Ramos (cell line): ENCODE results near the gene RHPN2.
"Not testable (repeated sequence)": the region's sequence is repeated elsewhere in the genome, so short reads cannot be mapped to it uniquely, and the experiment has no call there.

Source experiments
- in situ Hi-C: fragments of 300-500 bp; cut with MboI; formaldehyde crosslinking; loops from one replicate; pipeline ENCODE4 v1.14.3; 2022; ENCODE audit warnings: low sequenced_read_pairs; ENCODE audit not compliant: unreplicated experiment

Gene RHPN2

DNA sequence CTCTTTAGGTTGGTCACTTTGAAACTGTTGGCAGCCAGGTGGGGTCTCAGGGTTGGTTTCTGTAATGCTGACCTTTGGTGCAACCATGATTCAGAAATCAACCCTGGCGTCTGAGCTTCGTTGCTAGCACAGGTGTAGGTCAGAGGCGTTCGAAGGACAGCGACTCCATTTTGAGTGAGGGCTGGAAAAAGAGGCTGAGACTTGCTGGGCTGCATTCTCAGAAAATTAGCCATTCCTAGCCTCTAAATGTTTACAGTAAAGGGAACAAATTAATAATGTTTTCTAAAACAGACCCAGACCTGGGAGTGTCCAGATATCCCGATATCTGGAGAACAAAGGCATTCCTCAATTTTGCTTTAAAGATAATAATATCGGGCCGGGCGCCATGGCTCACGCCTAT is 29.2 kb downstream of the RHPN2 start:
- in situ Hi-C loops: no loop called here

DNA sequence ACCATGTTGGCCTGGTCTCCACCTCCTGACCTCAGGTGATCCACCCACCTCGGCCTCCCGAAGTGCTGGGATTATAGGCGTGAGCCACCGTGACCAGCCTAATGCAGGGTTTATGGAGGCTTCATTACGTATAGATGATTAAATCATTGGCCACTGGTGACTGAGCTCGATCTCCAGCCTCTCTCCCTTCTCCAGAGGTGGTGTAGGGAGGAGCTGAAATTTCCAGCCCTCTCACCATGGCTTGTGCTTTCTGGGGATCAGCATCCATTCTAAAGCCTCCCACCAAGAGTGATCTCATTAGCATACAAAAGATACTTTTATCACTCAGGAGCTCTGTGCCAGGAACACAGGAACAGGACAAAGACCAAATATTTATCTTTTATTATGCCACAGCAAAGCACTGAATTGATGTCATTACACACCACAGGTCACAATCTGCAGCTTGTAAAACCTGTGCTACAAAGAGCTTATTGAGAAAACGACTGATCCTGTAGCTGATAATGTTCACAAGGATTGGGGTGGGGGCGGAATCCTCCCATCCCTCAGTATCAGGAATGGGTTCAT is 32.4 kb downstream of the RHPN2 start:
- in situ Hi-C loops: no loop called here

DNA sequence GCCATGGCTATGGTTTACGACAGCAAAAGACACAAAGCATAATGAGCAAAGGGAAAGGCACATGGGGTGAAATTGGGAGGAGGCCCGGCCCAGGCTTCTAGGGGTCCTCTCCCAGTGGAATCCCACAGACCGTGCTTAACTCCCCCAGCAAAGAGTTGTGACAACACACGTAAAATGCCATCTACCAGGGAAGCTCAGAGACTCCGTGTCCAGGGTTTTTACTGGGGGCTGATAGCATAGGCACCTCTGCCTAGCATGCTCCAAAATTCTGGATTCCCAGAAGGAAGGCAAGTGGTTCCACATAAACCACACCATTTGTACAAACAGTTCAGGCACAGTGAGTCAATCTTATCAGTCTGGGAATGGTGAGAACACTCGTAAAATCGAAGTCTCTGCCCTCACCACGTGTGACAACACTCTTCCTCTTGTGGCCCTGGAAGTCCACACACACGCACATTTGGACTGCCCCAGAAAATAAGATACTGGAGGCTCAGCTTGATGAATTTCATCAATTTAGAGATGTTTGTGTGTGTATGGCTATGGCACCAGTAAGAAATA is 34.9 kb downstream of the RHPN2 start:
- in situ Hi-C loops: no loop called here

DNA sequence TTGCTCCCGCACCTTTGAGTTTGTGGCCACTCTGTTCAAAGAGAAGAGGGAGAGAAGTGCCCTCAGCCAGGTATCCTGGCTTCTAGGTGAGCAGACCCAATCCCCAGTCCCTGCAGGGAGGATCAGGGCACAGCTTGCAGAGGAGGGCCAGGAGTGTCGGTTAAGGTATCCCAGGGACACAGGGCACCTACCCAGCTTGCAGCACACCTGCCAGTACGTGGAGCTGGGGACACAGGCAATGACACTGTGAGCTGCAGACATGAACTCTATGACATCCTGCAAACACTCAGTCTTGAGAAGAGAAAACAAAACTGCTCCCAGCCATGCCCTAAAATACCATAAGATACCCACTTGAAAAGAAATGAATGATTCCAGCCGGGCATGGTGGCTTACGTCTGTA is 38.1 kb downstream of the RHPN2 start:
- in situ Hi-C loops: not testable (repeated sequence)

DNA sequence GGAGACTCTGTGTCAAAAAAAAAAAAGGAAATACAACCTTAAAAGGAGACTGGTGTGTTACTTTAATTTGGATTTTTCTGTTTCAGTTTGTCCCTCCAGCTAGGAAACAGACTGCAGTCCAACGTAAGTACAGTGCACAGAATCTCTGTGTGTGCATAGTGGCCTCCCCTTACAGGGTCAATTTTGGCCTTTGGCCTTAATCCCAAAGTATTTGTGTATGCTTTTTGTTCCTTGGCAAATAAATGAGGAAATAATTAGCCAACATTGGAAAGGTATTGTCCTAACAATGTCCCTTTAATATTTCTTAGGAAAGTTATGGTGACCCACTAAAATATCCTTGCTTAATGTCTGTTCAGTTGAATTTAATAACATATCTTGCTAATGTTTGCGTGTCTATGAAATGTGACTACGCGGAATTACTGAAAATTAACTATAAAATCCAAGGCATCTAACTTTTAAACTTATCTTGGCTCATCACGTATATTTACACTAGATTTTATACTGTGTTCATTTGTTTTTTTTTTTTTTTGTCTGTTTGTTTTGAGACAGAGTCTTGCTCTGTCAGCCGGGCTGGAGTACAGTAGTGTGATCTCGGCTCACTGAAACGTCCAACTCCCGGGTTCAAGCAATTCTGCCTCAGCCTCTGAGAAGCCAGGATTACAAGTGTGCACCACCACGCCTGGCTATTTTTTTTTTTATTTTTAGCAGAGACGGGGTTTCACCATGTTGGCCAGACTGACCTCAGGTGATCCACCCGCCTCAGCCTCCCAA is 39.0 kb downstream of the RHPN2 start:
- in situ Hi-C loops: not testable (repeated sequence)

DNA sequence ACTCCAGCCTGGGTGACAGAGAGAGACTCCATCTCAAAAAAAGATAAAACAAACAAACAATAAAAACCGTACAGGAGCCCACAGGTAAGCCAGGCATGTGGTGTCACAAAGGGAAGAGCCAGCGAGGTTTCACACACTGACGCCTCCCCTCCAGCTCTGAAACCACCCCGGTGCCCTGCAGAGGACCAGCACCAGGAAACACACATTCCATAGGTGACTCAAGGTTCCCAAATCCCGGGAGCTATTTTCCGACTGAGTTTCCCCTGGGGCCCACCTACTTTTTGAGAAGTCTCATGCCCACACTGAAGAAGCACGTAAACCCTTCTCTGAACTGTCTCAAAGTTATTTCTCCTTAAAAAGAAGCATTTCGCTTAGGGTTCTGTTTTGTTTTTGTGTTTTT is 40.3 kb downstream of the RHPN2 start:
- in situ Hi-C loops: no loop called here

DNA sequence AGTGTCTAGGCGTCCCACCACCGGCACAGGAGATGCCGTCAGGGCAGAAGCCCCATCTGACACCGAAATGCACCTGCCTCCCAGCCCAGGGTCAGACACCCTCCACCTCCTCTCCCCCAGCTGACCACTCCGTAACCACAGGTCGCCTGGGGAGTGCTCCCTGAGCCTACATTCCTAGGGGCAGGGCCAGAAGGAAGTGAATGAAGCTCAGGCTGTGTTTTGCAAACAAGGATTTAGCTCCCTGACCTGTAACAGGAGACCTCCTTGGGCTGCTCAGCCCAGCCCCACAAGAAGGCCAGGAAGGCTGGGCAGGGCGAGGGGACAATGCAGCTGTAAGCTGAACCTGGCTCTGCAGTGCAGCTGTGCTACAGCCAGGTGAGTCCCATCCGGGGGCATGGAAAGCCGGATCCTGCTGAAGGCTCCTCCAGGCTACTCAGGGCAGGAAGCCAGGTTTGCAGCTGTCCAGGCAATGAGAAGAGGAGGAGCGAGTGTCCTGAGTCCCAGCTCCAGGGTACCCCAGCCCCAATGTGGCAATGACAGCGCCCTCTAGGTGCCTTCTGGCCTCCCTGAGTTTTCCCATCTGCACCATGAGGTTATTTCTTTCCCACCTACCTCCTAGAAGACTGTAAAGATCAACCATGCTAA is 42.1 kb downstream of the RHPN2 start:
- in situ Hi-C loops: no loop called here

DNA sequence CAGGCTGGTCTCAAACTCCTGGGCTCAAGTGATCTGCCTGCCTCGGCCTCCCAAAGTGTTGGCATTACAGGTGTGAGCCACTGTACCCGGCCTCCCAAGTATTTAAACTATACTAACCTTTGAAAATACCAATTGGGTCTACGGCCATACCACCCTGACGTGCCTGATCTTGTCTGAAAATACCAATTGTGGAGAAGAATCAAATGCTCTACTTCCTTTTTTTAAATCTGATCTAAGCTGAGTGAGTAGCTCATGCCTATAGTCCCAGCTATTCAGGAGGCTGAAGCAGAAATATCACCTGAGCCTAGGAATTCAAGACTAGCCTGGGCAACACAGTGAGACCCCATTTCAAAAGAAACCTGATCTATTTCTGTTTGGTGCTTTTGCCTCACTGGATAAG is 53.8 kb downstream of the RHPN2 start:
- in situ Hi-C loops: not testable (repeated sequence)

DNA sequence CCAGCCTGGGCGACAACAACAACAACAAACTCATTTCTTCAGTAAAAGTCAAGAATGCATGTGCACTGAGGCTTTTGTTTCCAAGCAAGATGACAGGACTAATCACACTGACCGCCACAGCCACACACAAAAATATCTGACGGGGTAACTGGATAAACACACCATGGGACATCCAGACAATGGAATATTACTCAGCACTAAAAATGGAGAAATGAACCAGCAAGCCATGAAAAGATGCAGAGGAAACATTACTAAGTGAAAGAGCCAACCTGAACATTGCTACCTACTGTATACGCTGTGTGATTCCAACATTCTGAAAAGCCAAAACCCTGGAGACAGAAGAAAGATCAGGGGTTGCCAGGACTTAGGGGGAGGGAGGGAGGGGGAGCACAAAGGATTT is 56.0 kb downstream of the RHPN2 start:
- in situ Hi-C loops: no loop called here

DNA sequence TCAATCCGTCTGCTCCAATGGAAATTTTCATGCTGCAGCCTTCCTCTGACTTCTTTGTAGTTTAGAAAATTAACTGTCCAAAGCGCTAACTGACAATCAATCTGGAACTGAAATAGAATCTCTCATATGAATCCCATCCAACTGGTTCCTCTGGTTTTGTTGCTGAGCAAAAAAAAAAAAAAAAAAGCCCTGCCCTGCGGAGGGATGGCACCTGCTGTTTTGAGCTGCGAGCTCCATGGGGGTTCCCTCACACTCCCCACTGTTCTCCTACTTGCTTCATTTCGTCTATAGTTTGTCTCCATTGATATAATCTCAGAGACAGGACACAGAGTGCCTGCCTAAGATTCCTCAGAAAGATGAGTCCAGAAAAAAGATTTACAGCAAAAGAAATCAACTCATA is 59.2 kb downstream of the RHPN2 start:
- in situ Hi-C loops: no loop called here

DNA sequence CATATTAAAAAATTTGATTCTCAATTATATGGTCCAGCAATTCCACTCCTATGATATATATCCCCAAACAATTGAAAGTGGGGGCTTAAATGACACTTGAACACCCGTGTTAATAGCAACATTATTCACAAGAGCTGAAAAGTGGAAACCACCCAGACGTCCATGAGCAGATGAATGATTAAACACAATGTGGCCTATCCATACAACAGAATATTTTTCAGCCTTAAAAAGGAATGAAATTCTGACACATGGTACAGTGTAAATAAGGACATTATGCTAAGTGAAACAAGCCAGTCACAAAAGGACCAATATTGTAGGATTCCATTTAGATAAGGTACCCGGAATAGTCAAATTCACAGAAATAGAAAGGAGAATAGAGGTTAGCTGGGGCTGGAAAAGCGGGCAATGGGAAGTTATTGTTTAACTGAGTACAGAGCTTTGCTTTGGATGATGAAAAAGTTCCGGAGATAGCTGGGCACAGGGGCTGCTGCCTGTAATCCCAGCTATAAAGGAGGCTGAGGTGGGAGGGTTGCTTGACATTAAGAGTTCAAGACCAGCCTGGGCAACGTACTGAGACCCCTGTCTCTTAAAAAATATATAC is 61.2 kb downstream of the RHPN2 start:
- in situ Hi-C loops: not testable (repeated sequence)

DNA sequence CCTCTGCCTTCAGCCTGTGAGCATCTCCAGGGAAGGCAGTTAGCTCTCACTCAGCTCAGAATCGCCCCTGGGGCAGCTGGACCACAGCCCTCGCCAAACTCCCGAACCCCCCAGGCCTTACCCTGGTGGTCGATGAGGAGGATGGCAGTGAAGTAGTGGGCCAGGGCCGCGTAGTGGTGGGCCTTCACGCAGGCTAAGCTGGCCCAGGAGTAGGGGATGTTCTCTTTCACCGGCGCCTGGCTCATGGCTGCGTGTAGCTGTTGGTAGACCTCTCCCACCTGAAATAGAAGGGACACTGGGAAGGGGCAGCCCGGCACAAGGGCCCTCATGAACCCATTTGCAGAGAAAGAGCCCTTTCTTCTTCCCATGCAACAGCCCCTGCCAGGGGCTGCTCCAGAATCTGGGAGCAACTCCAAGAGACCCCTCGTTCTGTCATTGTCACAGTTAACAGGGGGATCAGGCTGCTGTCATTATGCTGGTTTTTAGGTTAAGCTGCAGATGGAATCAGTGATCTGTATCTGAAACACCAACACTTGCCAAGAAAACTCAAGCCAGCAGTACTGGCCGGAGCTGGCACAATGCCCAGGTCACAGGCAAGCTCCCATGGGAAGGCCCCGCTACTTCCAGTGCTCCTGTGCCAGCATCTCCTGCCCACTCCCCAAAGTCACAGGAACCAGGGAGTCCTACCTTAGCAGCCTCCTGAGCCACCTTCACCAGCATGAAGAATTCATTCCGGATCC is 62.4 kb downstream of the RHPN2 start:
- in situ Hi-C loops: not testable (repeated sequence)

DNA sequence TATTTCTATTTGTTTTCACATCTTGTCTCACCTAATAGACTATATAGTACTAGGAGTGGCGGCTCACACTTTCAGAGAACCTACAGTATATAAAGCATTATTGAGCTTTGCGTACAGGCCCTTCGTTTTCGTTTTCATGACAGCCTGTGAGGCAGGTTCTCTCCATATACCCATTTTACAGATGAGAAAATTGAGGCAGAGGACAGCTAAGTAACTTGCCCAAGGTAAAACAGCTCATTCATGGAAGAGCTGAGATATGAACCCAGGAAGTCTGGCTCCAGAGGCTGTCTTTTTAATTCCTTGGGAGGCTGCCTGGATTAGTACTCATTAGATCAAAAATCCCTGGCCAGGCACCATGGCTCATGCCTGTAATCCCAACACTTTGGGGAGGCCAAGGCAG is 63.8 kb downstream of the RHPN2 start:
- in situ Hi-C loops: no loop called here

DNA sequence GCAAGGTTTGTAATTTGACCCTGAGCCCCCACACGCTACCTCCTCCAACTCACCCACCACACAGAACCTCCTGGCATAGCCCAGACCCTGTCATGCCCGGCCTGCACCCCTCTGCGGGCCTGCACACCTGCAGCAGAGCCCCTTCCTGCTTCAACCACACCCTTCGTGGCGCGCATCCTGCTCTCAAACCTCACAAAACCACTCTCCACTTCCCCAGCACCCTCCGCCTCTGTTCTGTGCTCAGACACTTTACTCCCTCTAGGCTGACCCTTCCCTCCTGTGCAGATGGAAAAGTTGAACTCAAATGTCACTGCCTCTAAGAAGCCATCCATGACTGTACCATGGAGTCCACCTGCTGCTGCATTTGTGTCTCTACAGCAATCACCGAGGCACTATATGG is 64.2 kb downstream of the RHPN2 start:
- in situ Hi-C loops: no loop called here

DNA sequence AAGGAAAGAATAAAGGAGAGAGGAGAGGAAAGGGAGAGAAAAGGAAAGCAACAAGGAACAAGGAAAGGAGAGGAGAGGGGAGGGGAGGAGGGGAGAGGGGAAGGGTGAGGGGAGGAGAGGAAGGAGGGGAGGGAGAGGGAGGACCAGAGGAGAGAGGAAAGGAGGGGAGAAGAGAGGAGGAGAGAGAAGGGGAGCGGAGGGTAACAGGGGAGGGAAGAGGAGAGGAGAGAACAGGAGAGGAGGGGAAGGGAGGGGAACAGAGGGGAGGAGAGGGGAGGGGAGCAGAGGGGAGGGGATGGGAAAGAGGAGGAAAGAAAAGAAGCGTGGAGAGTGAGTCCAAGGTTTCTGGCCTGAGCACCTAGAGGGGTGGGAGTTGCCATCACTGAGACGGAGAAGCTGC is 66.0 kb downstream of the RHPN2 start:
- in situ Hi-C loops: no loop called here

DNA sequence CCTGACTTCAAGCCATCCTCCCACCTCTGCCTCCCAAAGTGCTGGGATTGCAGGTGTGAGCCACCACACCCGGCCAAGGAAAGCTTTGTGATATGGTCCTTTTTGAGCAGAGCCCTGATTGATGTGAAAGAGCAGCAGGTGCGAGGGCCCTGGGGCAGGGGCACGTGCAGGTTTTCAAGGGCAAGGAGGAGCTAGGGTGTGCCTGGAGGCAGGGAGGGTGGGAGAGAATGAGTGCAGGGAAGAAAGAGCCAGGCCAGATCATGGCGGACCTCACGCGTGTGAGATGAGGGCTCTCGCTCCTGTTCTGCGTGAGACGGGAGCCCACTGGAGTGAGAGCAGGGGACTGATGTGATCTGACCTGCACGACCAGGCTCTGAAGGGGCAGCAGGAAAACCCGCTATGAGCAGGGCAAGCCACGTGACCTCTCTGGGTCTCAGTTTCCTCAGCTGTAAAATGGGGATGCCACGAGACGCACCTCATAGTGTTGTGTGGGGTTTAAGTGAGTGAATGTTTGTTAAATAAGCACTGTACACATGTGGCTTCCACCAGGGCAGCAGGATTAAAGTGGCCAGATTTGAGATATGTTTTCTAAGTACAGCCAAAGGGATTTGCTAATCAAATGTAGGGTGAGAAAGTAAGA is 66.9 kb downstream of the RHPN2 start:
- in situ Hi-C loops: no loop called here

DNA sequence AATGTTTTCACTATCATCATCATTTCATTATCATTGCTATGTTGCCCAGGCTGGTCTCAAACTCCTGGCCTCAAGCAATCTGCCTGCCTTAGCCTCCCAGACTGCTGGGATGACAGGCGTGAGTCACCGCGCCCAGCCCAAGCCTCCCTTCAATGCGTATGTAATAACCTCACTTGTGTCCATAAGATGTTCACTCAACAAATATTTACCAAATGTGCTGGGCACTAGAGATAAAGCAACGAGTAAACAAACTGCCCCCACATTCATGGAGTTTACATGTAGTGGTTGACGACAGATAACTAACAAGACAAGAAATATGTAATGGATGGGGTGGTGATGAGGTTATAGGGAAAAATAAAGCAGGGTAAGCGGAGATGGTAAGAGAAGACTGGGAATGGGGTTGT is 67.6 kb downstream of the RHPN2 start:
- in situ Hi-C loops: not testable (repeated sequence)

DNA sequence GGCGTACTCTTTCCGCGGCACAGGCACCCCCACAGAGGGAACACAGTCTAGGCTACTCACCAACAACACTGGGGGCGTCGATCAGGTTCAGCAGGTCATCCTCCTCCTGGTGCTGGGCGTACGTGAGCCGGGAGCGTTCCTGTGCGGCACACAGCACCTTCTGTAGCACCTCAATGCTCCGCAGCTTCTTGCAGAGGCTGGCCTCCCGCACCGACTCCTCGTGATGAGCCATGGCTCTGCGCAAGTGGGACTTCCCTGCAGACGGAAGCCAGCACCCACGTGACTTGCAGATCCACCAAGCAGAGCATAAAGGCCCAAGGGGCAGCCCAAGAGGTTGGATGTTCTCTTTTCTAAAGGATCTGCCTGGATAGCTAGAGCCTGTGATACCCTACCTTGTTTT is 68.7 kb downstream of the RHPN2 start:
- in situ Hi-C loops: not testable (repeated sequence)

DNA sequence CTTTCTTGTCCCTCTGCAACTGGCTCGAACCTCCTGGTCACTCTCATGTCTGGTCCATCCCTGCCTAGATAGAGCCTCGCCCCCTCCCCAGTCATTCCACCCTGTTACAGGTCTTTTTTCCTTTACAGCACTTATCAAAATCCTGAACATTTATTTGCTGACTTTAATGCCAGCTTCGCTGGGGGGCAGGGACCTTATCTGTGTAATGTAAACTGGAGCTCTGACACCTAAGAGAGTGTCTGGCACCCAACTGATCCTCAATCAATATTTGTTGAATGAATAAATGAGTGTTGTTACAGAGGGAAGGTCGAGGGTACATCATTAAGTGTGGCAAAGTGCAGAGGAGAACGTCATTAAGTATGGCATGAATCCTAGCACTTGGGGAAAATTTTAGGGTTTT is 76.0 kb downstream of the RHPN2 start:
- in situ Hi-C loops: no loop called here

DNA sequence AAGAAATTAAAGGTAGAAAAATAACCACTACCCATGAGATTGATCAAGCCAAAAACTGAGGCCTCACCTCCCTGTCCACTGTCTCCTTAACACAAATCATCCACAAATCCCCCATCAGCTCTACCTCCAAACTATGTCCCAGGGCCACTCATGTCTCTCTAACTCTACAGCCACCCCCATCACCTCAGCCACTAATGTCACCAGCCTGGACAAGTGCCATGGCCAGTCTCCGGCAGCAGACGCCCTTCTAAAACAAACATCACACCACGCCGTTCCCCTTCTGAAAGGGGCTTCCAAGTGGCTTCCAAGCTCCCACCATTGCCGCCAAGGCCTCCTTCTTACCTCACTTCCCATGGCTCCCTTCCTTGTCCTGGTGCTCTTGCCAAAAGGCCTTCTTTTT is 76.4 kb downstream of the RHPN2 start:
- in situ Hi-C loops: not testable (repeated sequence)
